AG09319 (cell line): ENCODE measurements around the gene C2CD3.

Experiments used
- DNase-seq: peaks from one replicate; pipeline ENCODE4 v3.0.0-alpha.2; 2010; ENCODE audit warnings: low read depth; ENCODE audit errors: extremely low read depth
- TF ChIP-seq, protein P1 (sequence below): IDR thresholded peaks from 2 replicates; pipeline ENCODE4 v1.5.1; 2011; ENCODE audit warnings: low read depth, mild to moderate bottlenecking, inconsistent platforms, low read length, moderate library complexity

The C2CD3 gene

DNA sequence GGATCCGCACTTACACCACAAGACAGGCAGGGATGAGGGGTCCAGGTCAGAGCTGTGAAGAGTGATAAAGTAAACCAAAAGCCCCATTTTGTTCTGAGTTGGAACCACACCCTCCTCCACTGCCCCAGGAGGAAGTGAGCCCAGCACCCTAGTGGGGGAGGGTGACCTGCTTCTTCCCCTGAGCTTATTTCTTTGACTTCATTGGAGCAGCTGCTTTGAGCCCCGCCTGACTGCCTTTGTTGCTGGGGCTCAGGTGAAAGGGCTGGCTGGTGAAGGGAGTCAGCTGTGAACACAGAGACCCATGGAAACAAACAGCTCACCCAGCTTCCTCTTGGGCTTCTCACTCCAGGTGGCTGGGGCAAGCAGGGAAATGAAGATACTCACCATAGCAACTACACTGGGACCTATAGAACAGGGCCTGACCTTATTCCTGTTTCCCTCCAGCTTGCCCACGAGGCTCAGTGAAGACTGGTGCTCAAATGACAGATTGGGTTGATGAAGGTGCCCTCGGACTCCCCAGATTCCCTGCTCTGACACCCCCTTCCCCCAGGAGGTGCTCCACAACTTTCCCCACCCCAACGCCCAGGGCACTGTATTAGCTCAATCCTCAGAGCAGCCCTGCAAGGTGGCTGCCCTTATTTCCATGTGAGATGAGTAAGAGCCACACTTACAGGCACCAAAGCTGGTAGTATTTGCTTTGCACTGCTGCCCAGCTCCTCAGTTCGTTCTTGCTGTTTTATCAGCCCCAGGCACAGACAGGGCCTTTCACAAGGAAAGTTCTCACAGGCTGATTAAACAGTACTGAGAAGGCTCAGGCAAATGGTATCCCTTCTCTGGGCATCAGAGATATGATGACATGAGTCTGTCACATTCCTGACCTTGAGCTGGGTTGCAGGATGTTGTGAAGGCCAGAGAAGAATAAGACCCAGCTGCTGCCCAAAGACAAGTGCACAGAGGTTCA, 190.5 kb downstream of the C2CD3 start:
- DNase-seq = no peak
- TF ChIP-seq, protein P1, sequence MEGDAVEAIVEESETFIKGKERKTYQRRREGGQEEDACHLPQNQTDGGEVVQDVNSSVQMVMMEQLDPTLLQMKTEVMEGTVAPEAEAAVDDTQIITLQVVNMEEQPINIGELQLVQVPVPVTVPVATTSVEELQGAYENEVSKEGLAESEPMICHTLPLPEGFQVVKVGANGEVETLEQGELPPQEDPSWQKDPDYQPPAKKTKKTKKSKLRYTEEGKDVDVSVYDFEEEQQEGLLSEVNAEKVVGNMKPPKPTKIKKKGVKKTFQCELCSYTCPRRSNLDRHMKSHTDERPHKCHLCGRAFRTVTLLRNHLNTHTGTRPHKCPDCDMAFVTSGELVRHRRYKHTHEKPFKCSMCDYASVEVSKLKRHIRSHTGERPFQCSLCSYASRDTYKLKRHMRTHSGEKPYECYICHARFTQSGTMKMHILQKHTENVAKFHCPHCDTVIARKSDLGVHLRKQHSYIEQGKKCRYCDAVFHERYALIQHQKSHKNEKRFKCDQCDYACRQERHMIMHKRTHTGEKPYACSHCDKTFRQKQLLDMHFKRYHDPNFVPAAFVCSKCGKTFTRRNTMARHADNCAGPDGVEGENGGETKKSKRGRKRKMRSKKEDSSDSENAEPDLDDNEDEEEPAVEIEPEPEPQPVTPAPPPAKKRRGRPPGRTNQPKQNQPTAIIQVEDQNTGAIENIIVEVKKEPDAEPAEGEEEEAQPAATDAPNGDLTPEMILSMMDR = no peak

DNA sequence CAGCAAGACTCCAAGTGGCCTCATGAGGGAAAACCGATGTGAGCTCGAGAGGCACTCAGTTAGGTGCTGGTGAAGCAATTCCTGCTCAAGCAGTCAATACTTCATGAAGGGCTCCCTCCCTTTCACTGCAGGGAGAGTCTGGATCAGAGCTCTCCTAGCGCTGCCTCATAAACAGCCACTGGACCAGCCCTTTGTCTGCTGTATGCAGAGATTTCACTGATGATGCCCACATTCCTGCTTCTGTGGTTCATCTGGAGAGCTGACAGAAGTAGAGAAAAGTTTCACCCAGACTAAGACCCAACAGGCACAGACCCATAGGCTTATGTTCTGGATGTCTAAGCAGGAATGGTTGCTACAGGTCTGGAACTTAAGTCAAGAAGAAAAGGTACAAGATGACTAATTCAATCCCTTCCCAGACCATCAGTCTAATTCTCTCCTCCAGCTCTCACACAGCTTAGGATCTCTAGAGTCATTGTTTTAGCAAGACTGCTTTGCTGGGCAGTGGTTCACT, 192.2 kb downstream of the C2CD3 start:
- TF ChIP-seq, protein P1 = no peak
- DNase-seq = no peak

DNA sequence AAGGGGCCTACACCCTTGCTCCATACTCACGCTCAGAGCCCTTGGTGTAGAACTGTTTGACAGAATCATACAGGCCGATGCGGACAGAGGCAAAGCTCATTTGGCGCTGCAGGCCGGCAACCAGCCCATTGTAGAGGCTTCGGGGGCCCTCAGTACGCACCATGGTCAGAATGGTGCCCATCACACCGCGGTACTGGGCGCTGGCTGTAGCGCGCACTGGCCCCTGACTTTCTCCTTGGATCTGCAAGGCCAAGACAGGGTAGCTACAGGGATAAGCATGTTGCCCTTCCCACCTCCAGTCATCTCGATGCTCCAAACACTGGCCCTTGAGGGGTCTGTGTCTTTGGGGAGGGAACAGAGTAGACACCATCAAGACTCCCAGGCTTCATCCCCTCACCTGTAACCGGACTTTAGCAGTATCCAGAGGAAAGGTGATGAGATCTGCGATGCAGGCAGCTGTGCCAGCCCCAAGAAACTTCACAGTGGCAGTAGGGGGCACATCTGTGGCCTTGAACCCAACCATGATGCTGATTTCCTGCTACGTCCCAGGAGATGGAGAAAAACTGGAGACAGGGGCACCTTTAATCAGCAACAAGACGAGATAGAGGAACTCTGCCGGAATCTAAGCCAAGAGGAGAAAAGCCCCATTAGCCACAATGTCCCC, 192.8 kb downstream of the C2CD3 start:
- no peak for DNase-seq
- TF ChIP-seq, protein P1 = no peak

DNA sequence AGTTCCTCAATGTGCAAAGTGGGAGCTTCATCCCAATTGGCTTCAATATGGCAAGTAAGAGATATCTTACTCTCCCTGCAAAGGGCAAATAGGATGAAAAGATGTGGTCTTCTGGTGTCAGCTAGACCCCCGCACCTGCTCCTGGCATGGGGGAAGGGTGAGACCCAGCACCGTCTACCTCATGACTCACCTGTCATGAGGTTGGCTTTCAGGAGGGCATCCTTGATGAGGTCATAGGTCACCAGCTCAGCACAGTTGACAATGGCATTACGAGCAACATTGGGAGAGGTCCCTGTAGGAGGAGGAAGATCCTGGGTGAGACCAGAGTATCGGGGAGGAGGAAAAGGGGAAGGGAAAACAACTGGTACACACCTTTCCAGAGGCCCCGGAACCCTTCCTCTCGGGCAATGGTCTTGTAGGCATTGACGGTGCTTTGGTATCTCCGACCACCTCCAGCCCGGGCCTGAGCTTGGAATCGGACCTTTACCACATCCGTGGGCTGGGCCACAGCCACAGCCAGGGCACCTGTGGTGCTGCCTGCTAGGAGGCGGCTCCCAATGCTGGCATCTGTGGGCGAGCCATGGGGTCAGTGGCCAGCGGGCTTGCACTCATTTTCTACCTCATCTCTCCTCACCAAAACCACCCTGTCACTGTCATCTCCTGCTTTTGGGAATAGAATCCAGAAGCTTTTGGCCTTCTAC, 194.2 kb downstream of the C2CD3 start:
- TF ChIP-seq, protein P1 = no peak
- no peak for DNase-seq

DNA sequence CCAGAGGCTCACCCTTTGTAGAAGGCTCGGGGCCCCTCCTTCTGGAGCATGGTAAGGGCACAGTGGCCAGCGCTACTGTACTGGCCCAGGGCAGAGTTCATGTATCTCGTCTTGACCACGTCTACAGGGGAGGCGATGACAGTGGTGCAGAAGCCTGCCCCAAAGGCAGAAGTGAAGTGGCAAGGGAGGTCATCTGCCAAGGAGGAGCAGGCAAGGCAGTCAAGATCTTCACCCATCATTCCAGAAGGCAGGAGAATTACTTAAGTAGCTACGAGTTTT, 195.4 kb downstream of the C2CD3 start:
- DNase-seq = no peak
- TF ChIP-seq, protein P1 = no peak

DNA sequence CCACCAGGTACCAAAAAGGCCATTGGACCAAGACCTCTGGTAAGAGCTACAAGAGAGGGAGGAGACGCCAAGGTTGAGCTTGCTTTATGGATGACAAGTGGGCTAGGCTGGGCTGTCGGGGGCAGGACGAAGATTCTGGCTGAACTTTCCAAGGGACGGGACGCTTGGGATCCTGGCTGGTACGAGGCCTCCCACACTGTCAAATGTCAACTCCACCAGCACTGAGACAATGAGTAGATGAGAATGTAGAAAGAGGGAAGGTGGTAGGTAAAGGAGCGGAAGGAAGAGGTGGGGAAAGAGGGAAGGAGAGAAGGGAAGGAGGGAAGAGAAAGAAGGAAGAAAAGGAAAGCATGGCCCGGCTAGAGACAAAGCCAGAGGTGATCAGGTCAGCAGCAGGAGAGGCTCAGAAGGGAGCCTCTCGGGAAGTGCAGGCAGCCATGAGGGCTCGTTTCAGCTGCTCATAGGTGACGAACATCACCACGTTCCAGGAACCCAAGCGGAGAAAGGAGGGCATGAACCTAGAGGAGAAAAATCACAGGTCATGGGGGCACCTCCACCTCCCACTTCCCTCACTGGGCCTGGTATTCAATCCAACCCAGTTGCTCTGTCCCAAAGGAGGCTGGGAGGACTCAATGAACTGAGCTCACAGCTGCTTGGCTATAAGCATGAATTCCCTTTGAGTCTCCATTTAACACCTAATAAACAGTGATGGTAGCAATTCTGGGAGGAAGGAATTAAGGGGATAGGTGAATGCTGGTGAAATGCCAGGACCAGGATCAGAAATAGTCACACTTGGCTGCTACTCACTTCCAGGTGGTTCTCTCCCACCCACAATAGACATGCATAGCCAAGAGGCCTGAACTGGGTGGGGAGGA, 196.0 kb downstream of the C2CD3 start:
- TF ChIP-seq, protein P1 = no peak
- no peak for DNase-seq
